Activated CD8-positive, alpha-beta memory T cell treated with anti-CD3 and anti-CD28 coated beads, Interleukin-2, amount 50 U/mL, for 1 hour (primary cell): ENCODE data around the gene SLC15A5.

ENCODE experiments used
- DNase-seq: peaks from one replicate; pipeline ENCODE4 v3.0.0-alpha.2; 2020; ENCODE audit errors: extremely low read depth

The SLC15A5 gene

GRCh38 chr12:16277585-16277984 is at the start of gene SLC15A5:
TSS of gene SLC15A5 (minus strand) at chr12:16277685. CDS start at chr12:16277685, 0 bp downstream.
- DNase-seq: no peak

GRCh38 chr12:16325426-16325825 is 47.9 kb upstream of the SLC15A5 start:
- DNase-seq: no peak

GRCh38 chr12:16324772-16325171 is 47.3 kb upstream of the SLC15A5 start:
- no peak for DNase-seq

GRCh38 chr12:16324272-16324671 is 46.8 kb upstream of the SLC15A5 start:
- no peak for DNase-seq

GRCh38 chr12:16323638-16324037 is 46.2 kb upstream of the SLC15A5 start:
- no peak for DNase-seq

GRCh38 chr12:16323010-16323409 is 45.5 kb upstream of the SLC15A5 start:
- DNase-seq: no peak

GRCh38 chr12:16310934-16311333 is 33.4 kb upstream of the SLC15A5 start:
- no peak for DNase-seq

- no peak for DNase-seq
These were observed 30.5 kb upstream of the SLC15A5 start for GRCh38 chr12:16307856-16308475.

- DNase-seq: no peak
These were observed 26.5 kb upstream of the SLC15A5 start for GRCh38 chr12:16303939-16304338.

- DNase-seq: no peak
These were observed 23.3 kb upstream of the SLC15A5 start for GRCh38 chr12:16300736-16301135.

- DNase-seq: no peak
These were observed 22.6 kb upstream of the SLC15A5 start for GRCh38 chr12:16300122-16300521.

- DNase-seq: no peak
These were observed 21.9 kb upstream of the SLC15A5 start for GRCh38 chr12:16299403-16299802.

- DNase-seq: no peak
These were observed 20.0 kb upstream of the SLC15A5 start for GRCh38 chr12:16297521-16297920.

GRCh38 chr12:16294376-16294956 is 17.0 kb upstream of the SLC15A5 start:
- DNase-seq: no peak

- no peak for DNase-seq
These were observed 13.5 kb upstream of the SLC15A5 start for GRCh38 chr12:16291032-16291431.

- no peak for DNase-seq
These were observed 8.1 kb upstream of the SLC15A5 start for GRCh38 chr12:16285586-16285985.

- DNase-seq: no peak
These were observed 5.5 kb upstream of the SLC15A5 start for GRCh38 chr12:16282978-16283377.

GRCh38 chr12:16282081-16282480 is 4.6 kb upstream of the SLC15A5 start:
- no peak for DNase-seq

- DNase-seq: no peak
These were observed 3.7 kb upstream of the SLC15A5 start for GRCh38 chr12:16281157-16281556.

GRCh38 chr12:16272222-16272621 is 5.3 kb downstream of the SLC15A5 start:
- no peak for DNase-seq

GRCh38 chr12:16271062-16271461 is 6.4 kb downstream of the SLC15A5 start:
- DNase-seq: no peak

- DNase-seq: no peak
These were observed 7.5 kb downstream of the SLC15A5 start for GRCh38 chr12:16269946-16270345.

- DNase-seq: no peak
These were observed 11.4 kb downstream of the SLC15A5 start for GRCh38 chr12:16266085-16266484.

- DNase-seq: no peak
These were observed 15.5 kb downstream of the SLC15A5 start for GRCh38 chr12:16261944-16262475.
